ENCODE results near the gene IQGAP2. TPM values are rescaled to one million over a fixed set of nuclear protein-coding genes. Genes with fewer than 3 reads are reported as not detected.

Gene IQGAP2
- total and polyA plus RNA-seq, 2 of the 8 experiments (the other 6 are each of a cell fraction or from before 2014, with no cell fraction given) = 19.7 to 66.0 TPM

GRCh38 chr5:76637490-76637889, 234.4 kb downstream of the IQGAP2 start:
- no peak overlapping the region for H2BK15ac ChIP-seq (ENCODE audit: low read length)
- H4K91ac ChIP-seq (replicated peaks; ENCODE audit: insufficient read length, low read length) = no peak overlapping the region
- peaks cover 0 to 4% (median 0%) of the 10 kb centered on the region in 4 experiments; a peak in 1 of 7 replicates for H3K4me1 ChIP-seq (replicated peaks in 1 of 4; ENCODE audit: control insufficient read depth in 3 of 4, insufficient read depth in 4 of 4, low read length in 3 of 4)
- CTCF ChIA-PET (ENCODE audit: partially characterized antibody) = interaction anchor here (1.5 to 3.0 kb wide), 3 partner anchors 36 to 234 kb away, joined by 4 to 21 read pairs (median 6); partner anchors contain the start of gene IQGAP2
- no peak overlapping the region for H2BK20ac ChIP-seq (ENCODE audit: low read length)
- no peaks in the 10 kb centered on the region for H3K23me2 ChIP-seq (ENCODE audit: low read depth, low read length)
- H3K4ac ChIP-seq (replicated peaks; ENCODE audit: insufficient read length, low read depth, low read length) = no peak overlapping the region
- H4K5ac ChIP-seq (ENCODE audit: insufficient read length, low read depth, low read length) = no peak overlapping the region
- no peak overlapping the region for H4K8ac ChIP-seq (ENCODE audit: extremely low read depth, insufficient read depth, low read length)
- no peak for TF ChIP-seq POLR2AphosphoS5 (IDR thresholded peaks at IDR 0.05; ENCODE audit: low read depth, low read length)
- no peak for TF ChIP-seq RFX5 (IDR thresholded peaks at IDR 0.05; ENCODE audit: borderline replicate concordance, low read depth, low read length)
- no peak overlapping the region for H2BK12ac ChIP-seq (ENCODE audit: low read depth, low read length)
- FAIRE-seq (no peak), DNase-seq (ENCODE audit: low read depth in 1 of 2, low spot score in 2 of 2) (no peak)
- H2AK5ac ChIP-seq (ENCODE audit: low read depth, low read length) = no peak overlapping the region
- no peak overlapping the region for H3K9ac ChIP-seq (replicated peaks in 1 of 4; ENCODE audit: extremely low read depth in 1 of 4, low read depth in 3 of 4, low read length in 3 of 4)
- POLR2A ChIA-PET (ENCODE audit: partially characterized antibody) = interaction anchor here (1.1 kb wide), 1 partner anchor 25 kb away, joined by 3 read pairs; no protein-coding TSS in a partner anchor
- no peaks in the 10 kb centered on the region for H3K27me3 ChIP-seq (replicated peaks in 1 of 4; ENCODE audit: control insufficient read depth in 3 of 4, extremely low read depth in 1 of 4, insufficient read depth in 3 of 4, low read length in 3 of 4)
- H3K18ac ChIP-seq (ENCODE audit: extremely low read depth, low read length) = no peak overlapping the region
- 90% methylated on average over 2 of the region's 2 CpGs; no CpG with 5 or more reads in 1 of the 2 experiments for WGBS, 2 experiments (ENCODE audit: extremely low coverage in 1 of 2, insufficient coverage in 1 of 2, insufficient read length in 1 of 2, insufficient replicate concordance in 2 of 2, low coverage in 1 of 2, low lambda C conversion rate in 2 of 2, missing lambda C conversion rate in 1 of 2)
- H3K79me1 ChIP-seq (ENCODE audit: low read depth, low read length) = no peaks in the 10 kb centered on the region
- H3K14ac ChIP-seq (ENCODE audit: insufficient read length) = no peak overlapping the region
- no peak overlapping the region for H2BK5ac ChIP-seq (ENCODE audit: low read depth, low read length)
- no peak overlapping the region for H3K27ac ChIP-seq (ENCODE audit: low read depth, low read length)
- no peaks in the 10 kb centered on the region for H3K9me3 ChIP-seq (ENCODE audit: insufficient read depth in 2 of 2, low read depth in 1 of 2, low read length in 1 of 2)
- no peaks in the 10 kb centered on the region for H4K20me1 ChIP-seq (replicated peaks in 1 of 2; ENCODE audit: control insufficient read depth in 1 of 2, insufficient read depth in 2 of 2, low read length in 2 of 2)
- no peak overlapping the region for H2BK120ac ChIP-seq (replicated peaks; ENCODE audit: low read depth, low read length)
- H3K56ac ChIP-seq (replicated peaks; ENCODE audit: insufficient read length, low read depth, low read length) = no peak overlapping the region
- H3K4me2 ChIP-seq (ENCODE audit: insufficient read depth in 1 of 2, low read depth in 2 of 2, low read length in 2 of 2) = no peak overlapping the region
- H3K23ac ChIP-seq (ENCODE audit: insufficient read length) = no peak overlapping the region
- H3K4me3 ChIP-seq (ENCODE audit: extremely low read depth in 1 of 4, insufficient read depth in 2 of 4, low read depth in 3 of 4, low read length in 4 of 4) = no peak overlapping the region
- no peak overlapping the region for H2AFZ ChIP-seq (ENCODE audit: low read length)
- H3K36me3 ChIP-seq (ENCODE audit: control insufficient read depth in 2 of 4, insufficient read depth in 4 of 4, low read length in 3 of 4) = peaks cover 0 to 3% (median 0%) of the 10 kb centered on the region in 4 experiments; a peak in 1 of 8 replicates
- H3K79me2 ChIP-seq (ENCODE audit: control insufficient read depth in 1 of 2, insufficient read depth in 2 of 2, low read length in 2 of 2) = no peaks in the 10 kb centered on the region

Measured in H1 (cell line).